Chondrocyte (in vitro differentiated cells): ENCODE measurements around the gene PDGFA. TPM values are rescaled to one million over a fixed set of nuclear protein-coding genes. Genes with fewer than 3 reads are reported as not detected.

ENCODE experiments used
- DNase-seq: peaks from one replicate; pipeline ENCODE4 v3.0.0; 2021; ENCODE audit warnings: mixed read lengths, low spot score
- H3K27ac Mint-ChIP-seq: one replicate; pipeline ENCODE4 v1.8.0; 2021; ENCODE audit warnings: mild to moderate bottlenecking, moderate library complexity, mixed read lengths; ENCODE audit not compliant: unreplicated experiment
- H3K27me3 Mint-ChIP-seq: 2 replicates; pipeline ENCODE4 v1.8.0; 2021; ENCODE audit warnings: low read depth, mixed read lengths
- H3K36me3 Mint-ChIP-seq: 2 replicates; pipeline ENCODE4 v1.8.0; 2021; ENCODE audit warnings: low read depth, mixed read lengths
- H3K4me1 Mint-ChIP-seq: 2 replicates; pipeline ENCODE4 v1.8.0; 2021; ENCODE audit warnings: low read depth, mild to moderate bottlenecking, mixed read lengths
- H3K4me3 Mint-ChIP-seq: one replicate; pipeline ENCODE4 v1.8.0; 2021; ENCODE audit warnings: mild to moderate bottlenecking, moderate library complexity, mixed read lengths; ENCODE audit not compliant: unreplicated experiment
- H3K9me3 Mint-ChIP-seq: 2 replicates; pipeline ENCODE4 v1.8.0; 2021; ENCODE audit warnings: low read depth, mixed read lengths
- CTCF ChIP-seq: fragments of 200-600 bp; sonication (generic); IDR thresholded peaks from 2 replicates; pipeline ENCODE4 v1.5.0; 2021; ENCODE audit warnings: antibody characterized with exemption, mild to moderate bottlenecking, moderate library complexity
- total RNA-seq: library from RNA; stranded (reverse); gene quantifications from 3 replicates; pipeline ENCODE4 v1.2.1, GENCODE V29; 2021

PDGFA gene
- total RNA-seq, 1 donor from 2014 or later: 70.6 TPM

- no peak overlapping the region for H3K4me3 Mint-ChIP-seq
- no peak for TF ChIP-seq CTCF
- H3K4me1 Mint-ChIP-seq: peaks cover 41% of the 10 kb centered on the region
- H3K9me3 Mint-ChIP-seq: peaks cover 11% of the 10 kb centered on the region
- peak; percentile 81 for DNase-seq
- H3K27ac Mint-ChIP-seq: no peak overlapping the region
- peaks cover 11% of the 10 kb centered on the region for H3K27me3 Mint-ChIP-seq
- H3K36me3 Mint-ChIP-seq: no peaks in the 10 kb centered on the region
Measured at GRCh38 chr7:484356-485101, 35.1 kb downstream of the PDGFA start.

- peak; percentile 56 for DNase-seq
- peaks cover 13% of the 10 kb centered on the region for H3K27me3 Mint-ChIP-seq
- H3K9me3 Mint-ChIP-seq: peaks cover 11% of the 10 kb centered on the region
- no peak overlapping the region for H3K4me3 Mint-ChIP-seq
- TF ChIP-seq CTCF: no peak
- no peaks in the 10 kb centered on the region for H3K36me3 Mint-ChIP-seq
- peaks cover 36% of the 10 kb centered on the region for H3K4me1 Mint-ChIP-seq
- no peak overlapping the region for H3K27ac Mint-ChIP-seq
Measured at GRCh38 chr7:483656-484355, 35.8 kb downstream of the PDGFA start.

- TF ChIP-seq CTCF: no peak
- H3K27me3 Mint-ChIP-seq: peaks cover 13% of the 10 kb centered on the region
- H3K9me3 Mint-ChIP-seq: peaks cover 11% of the 10 kb centered on the region
- H3K4me1 Mint-ChIP-seq: peaks cover 30% of the 10 kb centered on the region
- no peak overlapping the region for H3K27ac Mint-ChIP-seq
- no peak for DNase-seq
- H3K36me3 Mint-ChIP-seq: no peaks in the 10 kb centered on the region
- no peak overlapping the region for H3K4me3 Mint-ChIP-seq
Measured at GRCh38 chr7:482521-483083, 37.0 kb downstream of the PDGFA start.

GRCh38 chr7:481219-481930, 38.3 kb downstream of the PDGFA start:
- peak; percentile 41 for DNase-seq
- peaks cover 13% of the 10 kb centered on the region for H3K27me3 Mint-ChIP-seq
- no peak overlapping the region for H3K27ac Mint-ChIP-seq
- no peak for TF ChIP-seq CTCF
- no peaks in the 10 kb centered on the region for H3K36me3 Mint-ChIP-seq
- H3K4me1 Mint-ChIP-seq: peaks cover 29% of the 10 kb centered on the region
- H3K9me3 Mint-ChIP-seq: peaks cover 11% of the 10 kb centered on the region
- H3K4me3 Mint-ChIP-seq: no peak overlapping the region
